ENCODE measurements around the gene MCRIP2.

DNA sequence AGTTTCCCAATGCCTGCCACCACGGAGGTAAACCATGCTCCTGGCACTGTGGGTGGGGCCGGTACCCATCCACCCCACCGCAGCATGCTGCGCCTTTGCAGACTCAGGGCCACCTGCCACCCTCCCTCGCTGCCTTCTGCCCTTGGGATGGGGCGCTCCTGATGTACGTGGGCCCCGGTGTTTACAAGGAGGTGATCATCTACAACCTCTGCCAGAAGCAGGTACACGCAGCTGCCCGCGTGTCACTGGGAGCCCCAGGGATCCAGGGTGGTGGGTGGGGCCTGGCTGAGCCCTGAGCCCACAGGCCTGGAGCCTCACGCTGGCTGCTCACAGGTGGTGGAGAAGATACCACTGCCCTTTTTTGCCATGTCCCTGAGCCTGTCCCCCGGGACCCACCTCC is 24.9 kb downstream of the MCRIP2 start:
- no peak for TF ChIP-seq EZH2phosphoT487 (IDR thresholded peaks at IDR 0.05; ENCODE audit: unreplicated experiment)
- TF ChIP-seq, protein P1, sequence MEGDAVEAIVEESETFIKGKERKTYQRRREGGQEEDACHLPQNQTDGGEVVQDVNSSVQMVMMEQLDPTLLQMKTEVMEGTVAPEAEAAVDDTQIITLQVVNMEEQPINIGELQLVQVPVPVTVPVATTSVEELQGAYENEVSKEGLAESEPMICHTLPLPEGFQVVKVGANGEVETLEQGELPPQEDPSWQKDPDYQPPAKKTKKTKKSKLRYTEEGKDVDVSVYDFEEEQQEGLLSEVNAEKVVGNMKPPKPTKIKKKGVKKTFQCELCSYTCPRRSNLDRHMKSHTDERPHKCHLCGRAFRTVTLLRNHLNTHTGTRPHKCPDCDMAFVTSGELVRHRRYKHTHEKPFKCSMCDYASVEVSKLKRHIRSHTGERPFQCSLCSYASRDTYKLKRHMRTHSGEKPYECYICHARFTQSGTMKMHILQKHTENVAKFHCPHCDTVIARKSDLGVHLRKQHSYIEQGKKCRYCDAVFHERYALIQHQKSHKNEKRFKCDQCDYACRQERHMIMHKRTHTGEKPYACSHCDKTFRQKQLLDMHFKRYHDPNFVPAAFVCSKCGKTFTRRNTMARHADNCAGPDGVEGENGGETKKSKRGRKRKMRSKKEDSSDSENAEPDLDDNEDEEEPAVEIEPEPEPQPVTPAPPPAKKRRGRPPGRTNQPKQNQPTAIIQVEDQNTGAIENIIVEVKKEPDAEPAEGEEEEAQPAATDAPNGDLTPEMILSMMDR (conservative IDR thresholded peaks at IDR 0.05; ENCODE audit: low read depth in 2 of 2) = no peak
- TF ChIP-seq EZH2 (IDR thresholded peaks at IDR 0.05; ENCODE audit: low read depth, unreplicated experiment) = no peak
- no peak for TF ChIP-seq JUNB (IDR thresholded peaks at IDR 0.05; ENCODE audit: unreplicated experiment)
- TF ChIP-seq REST (IDR thresholded peaks at IDR 0.05; ENCODE audit: unreplicated experiment) = no peak

All from GM23338 (cell line).